ENCODE results near the gene CARD8.
"Not testable (repeated sequence)": the region's sequence is repeated elsewhere in the genome, so short reads cannot be mapped to it uniquely, and the experiment has no call there.

GRCh38 chr19:48258992-48259391 lies 3.3 kb upstream of the CARD8 start:
- not testable (repeated sequence) for TF ChIP-seq CTCF (IDR thresholded peaks at IDR 0.05; ENCODE audit: insufficient read depth, low read length, poor library complexity, severe bottlenecking); EZH2phosphoT487 (conservative IDR thresholded peaks at IDR 0.05; ENCODE audit: low read length)

Data from SU-DHL-6 (cell line).